Sigmoid colon (tissue), 4 donors: ENCODE measurements around the gene FLG2.

Experiments used
- EP300 ChIP-seq, 4 donors: sonication (generic); formaldehyde crosslinking; IDR thresholded peaks; one replicate each; pipeline ENCODE4 v1.6.1; 2017; ENCODE audit warnings: antibody characterized with exemption in 4 of 4
- POLR2AphosphoS5 ChIP-seq, 4 donors: sonication (generic); formaldehyde crosslinking; IDR thresholded peaks; one replicate each; pipeline ENCODE4 v1.6.1; 2017; ENCODE audit warnings: antibody characterized with exemption in 4 of 4
- TF ChIP-seq, protein P1 (sequence below), 4 experiments: fragments of 450-650 bp in 3 of 4; fragments of 200-600 bp in 1 of 4; IDR thresholded peaks; one replicate each; pipeline ENCODE4 v1.5.1; 2016 to 2019; ENCODE audit warnings: antibody characterized with exemption in 4 of 4, mild to moderate bottlenecking in 3 of 4, moderate library complexity in 2 of 4

GRCh38 chr1:152380932-152381331 is 21.1 kb upstream of the FLG2 start:
- TF ChIP-seq EP300 (IDR thresholded peaks at IDR 0.05): no peak
- TF ChIP-seq, protein P1, sequence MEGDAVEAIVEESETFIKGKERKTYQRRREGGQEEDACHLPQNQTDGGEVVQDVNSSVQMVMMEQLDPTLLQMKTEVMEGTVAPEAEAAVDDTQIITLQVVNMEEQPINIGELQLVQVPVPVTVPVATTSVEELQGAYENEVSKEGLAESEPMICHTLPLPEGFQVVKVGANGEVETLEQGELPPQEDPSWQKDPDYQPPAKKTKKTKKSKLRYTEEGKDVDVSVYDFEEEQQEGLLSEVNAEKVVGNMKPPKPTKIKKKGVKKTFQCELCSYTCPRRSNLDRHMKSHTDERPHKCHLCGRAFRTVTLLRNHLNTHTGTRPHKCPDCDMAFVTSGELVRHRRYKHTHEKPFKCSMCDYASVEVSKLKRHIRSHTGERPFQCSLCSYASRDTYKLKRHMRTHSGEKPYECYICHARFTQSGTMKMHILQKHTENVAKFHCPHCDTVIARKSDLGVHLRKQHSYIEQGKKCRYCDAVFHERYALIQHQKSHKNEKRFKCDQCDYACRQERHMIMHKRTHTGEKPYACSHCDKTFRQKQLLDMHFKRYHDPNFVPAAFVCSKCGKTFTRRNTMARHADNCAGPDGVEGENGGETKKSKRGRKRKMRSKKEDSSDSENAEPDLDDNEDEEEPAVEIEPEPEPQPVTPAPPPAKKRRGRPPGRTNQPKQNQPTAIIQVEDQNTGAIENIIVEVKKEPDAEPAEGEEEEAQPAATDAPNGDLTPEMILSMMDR (IDR thresholded peaks at IDR 0.05): no peak
- TF ChIP-seq POLR2AphosphoS5 (IDR thresholded peaks at IDR 0.05): no peak
